HEK293T (cell line): Measurements from ENCODE around the gene P2RX2.

ENCODE experiments used
- BHLHE40 ChIP-seq: fragments of 450-650 bp; IDR thresholded peaks from 2 replicates; pipeline ENCODE4 v1.6.1; 2016; ENCODE audit warnings: mild to moderate bottlenecking, moderate library complexity, borderline replicate concordance
- ELF4 ChIP-seq: fragments of 450-650 bp; IDR thresholded peaks from 2 replicates; pipeline ENCODE4 v1.6.1; 2017; ENCODE audit warnings: antibody characterized with exemption
- FOXK2 ChIP-seq: fragments of 450-650 bp; IDR thresholded peaks from 2 replicates; pipeline ENCODE4 v1.6.1; 2016; ENCODE audit warnings: mild to moderate bottlenecking
- FOXM1 ChIP-seq: fragments of 450-650 bp; IDR thresholded peaks from 2 replicates; pipeline ENCODE4 v1.6.1; 2017; ENCODE audit warnings: mild to moderate bottlenecking, borderline replicate concordance
- HDGF ChIP-seq: fragments of 450-650 bp; IDR thresholded peaks from 2 replicates; pipeline ENCODE4 v1.6.1; 2017; ENCODE audit warnings: antibody characterized with exemption, borderline replicate concordance
- L3MBTL2 ChIP-seq: fragments of 450-650 bp; conservative IDR thresholded peaks from 2 replicates; pipeline ENCODE4 v1.6.1; 2016; ENCODE audit warnings: mild to moderate bottlenecking
- NFRKB ChIP-seq: fragments of 450-650 bp; IDR thresholded peaks from 2 replicates; pipeline ENCODE4 v1.6.1; 2016; ENCODE audit warnings: mild to moderate bottlenecking, moderate library complexity
- SUZ12 ChIP-seq: fragments of 450-650 bp; IDR thresholded peaks from 2 replicates; pipeline ENCODE4 v1.6.1; 2016; ENCODE audit warnings: mild to moderate bottlenecking
- TARDBP ChIP-seq: fragments of 450-650 bp; IDR thresholded peaks from 2 replicates; pipeline ENCODE4 v1.6.1; 2016
- ZNF384 ChIP-seq: fragments of 450-650 bp; IDR thresholded peaks from 2 replicates; pipeline ENCODE4 v1.6.1; 2016
- TF ChIP-seq, protein P1 (sequence below): fragments of 450-650 bp; IDR thresholded peaks from 2 replicates; pipeline ENCODE4 v1.6.1; 2016

DNA sequence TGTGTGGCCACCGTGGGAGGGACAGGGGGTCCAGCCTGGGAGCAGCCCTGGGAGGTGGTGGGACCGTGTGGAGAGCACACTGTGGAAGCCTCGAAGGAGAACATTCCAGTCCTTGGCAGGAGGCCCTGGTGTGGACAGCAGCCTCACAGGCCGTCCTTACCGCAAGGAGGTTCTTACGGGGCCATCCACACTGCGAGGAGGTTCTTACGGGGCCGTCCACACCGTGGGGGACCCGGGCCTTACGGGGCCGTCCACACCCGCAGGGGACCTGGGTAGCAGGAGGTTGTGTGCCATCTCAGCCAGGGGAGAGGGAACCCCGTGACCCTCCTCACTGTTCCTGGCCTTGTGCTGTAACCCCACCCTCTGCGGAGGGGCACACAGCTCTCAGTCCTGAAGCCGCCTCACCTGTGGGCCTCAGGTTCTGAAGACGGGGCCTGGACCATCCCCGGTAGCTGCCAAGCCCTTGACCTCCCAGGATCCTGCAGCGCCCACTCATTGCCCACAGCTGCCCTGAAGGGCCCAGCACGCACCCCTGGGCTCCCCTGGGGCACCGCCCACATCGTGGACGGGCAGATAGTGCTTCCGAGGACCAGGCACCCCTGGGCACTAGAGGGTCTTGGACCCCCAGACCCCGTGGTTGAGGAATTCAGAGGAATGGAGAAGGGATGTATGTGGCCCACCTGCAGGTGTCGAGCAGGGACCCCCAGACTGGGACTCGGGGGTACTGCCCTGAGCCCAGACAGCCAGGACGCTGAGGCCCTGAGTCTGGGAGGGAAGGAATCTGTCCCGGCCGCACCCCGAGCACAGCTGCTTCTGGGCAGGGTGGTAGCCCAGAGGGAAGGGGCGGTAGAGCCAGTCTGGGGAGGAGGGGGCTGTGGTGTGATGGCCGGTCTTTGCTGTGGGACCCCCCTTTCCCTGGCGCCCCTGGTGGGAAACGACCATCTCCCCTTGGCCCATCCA lies 45.5 kb upstream of the P2RX2 start:
- TF ChIP-seq BHLHE40 = no peak
- no peak for TF ChIP-seq ELF4
- no peak for TF ChIP-seq NFRKB
- TF ChIP-seq ZNF384 = no peak
- TF ChIP-seq L3MBTL2 = no peak
- no peak for TF ChIP-seq HDGF
- TF ChIP-seq FOXM1 = no peak
- TF ChIP-seq TARDBP = no peak
- no peak for TF ChIP-seq SUZ12
- TF ChIP-seq FOXK2 = no peak
- TF ChIP-seq, protein P1, sequence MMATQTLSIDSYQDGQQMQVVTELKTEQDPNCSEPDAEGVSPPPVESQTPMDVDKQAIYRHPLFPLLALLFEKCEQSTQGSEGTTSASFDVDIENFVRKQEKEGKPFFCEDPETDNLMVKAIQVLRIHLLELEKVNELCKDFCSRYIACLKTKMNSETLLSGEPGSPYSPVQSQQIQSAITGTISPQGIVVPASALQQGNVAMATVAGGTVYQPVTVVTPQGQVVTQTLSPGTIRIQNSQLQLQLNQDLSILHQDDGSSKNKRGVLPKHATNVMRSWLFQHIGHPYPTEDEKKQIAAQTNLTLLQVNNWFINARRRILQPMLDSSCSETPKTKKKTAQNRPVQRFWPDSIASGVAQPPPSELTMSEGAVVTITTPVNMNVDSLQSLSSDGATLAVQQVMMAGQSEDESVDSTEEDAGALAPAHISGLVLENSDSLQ = no peak
